Measurements from ENCODE around the gene UCK1.

The UCK1 gene

DNA sequence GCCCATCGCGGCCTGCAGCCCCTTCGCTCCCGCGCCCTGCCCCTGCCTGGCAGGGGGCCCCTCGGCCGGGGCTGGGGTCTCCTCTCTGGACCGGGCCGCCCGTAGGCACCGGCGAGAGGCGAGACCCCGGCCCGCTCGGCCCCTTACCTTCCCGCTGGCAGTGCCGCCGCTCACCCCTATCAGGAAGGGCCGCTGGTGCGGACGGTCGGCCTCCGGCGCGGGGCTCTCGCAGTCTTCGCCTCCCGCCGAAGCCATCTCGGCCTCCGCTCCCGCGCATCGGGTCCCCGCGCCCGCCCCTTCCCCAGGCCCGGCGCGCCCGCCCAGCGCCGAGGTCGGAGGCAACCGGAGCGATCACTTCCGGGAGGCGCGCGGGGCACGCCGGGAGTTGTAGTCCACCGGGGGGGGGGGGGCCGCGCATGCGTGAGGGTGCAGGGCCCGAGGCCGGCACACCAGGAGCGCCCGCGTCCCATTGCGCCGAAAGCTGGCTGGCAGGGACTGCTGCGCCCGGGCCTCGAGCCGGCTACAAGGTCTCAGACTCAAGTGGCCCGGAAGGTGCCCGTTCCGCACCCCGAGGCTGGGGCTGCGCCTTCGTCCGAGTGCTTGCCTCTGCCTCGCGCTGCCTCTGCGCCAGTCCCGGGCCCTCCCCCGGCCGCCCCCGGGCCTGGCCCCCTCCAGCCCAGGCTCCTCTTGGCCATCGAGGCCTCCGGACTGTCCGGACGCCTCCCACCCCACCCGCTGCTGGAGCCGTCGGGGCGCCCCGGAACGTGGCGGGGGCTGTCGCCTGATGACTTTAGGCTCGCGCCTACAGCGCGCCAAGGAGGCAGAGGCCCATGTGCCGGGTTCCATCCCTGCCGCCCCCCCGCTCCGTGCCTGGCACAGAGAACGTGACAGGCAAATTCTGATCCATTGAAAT, at the start of gene UCK1:
UCK1 (minus strand) TSS at position 344 of the 913 bp plus-strand sequence; CDS start at position 255, 89 bp downstream.
- DNase-seq: peak; percentile 80

DNA sequence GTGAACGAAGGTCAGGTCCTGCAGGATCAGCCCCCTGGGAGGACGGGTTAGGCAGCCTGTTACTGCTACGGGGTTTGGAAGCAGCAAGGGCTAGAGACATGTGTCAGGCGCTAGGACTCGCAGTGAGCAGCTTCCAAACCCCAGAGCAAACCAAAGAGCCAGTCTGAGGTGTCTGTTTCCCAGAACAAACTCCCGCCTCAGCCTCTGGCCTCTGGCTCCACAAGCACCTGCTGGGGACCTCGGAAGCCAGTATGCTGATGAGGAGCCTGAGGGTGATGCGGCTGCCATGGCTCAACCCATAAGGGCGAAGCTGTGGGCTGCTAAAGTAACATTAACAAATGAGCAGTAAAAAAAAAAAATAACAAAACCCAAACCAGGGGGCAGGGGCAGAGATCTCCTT, 49.3 kb upstream of the UCK1 start:
- DNase-seq: no peak

DNA sequence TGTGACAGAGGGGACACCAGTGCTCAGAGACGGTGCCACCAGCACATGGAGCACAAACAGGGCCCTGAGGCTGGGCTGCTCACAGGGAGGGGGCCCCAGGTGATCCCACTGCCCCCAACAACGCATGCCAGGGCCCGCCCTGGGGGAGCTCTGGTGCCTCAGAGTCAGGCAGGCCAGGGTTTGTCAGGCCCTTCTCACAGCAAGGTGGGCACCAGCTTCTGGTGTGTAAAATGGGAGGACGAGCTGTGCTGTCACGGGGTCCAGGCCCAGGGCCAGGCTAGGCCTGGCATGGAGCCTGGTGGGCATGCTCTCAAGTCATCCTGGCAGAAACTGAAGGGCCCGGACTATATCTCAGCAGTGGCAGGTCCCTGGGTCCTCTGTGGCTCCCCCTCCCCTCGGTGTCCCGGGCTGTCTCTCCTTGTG, 48.7 kb upstream of the UCK1 start:
- DNase-seq: no peak

- DNase-seq: peak; percentile 49
These were observed 47.9 kb upstream of the UCK1 start for GRCh38 chr9:131578731-131579504.

DNA sequence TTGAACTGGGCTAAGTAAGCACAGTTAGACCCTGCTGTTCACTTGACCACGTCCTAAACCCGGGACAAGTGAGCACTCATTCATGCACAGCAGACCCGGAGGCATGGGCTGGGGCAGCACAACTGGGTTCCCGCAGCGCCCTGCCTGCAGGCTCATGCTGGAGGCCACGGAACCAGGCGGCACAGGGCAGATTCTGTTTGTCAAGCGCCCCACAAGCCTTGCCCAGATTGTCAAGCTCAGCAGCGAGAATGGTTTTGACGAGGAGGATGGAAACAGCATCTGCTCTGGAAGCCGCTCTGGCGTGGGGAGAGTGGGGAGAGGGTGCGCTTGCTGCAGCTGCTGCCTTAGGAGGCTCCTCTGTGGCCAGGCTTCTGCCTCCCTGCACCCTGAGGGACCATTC, 47.0 kb upstream of the UCK1 start:
- DNase-seq: no peak

DNA sequence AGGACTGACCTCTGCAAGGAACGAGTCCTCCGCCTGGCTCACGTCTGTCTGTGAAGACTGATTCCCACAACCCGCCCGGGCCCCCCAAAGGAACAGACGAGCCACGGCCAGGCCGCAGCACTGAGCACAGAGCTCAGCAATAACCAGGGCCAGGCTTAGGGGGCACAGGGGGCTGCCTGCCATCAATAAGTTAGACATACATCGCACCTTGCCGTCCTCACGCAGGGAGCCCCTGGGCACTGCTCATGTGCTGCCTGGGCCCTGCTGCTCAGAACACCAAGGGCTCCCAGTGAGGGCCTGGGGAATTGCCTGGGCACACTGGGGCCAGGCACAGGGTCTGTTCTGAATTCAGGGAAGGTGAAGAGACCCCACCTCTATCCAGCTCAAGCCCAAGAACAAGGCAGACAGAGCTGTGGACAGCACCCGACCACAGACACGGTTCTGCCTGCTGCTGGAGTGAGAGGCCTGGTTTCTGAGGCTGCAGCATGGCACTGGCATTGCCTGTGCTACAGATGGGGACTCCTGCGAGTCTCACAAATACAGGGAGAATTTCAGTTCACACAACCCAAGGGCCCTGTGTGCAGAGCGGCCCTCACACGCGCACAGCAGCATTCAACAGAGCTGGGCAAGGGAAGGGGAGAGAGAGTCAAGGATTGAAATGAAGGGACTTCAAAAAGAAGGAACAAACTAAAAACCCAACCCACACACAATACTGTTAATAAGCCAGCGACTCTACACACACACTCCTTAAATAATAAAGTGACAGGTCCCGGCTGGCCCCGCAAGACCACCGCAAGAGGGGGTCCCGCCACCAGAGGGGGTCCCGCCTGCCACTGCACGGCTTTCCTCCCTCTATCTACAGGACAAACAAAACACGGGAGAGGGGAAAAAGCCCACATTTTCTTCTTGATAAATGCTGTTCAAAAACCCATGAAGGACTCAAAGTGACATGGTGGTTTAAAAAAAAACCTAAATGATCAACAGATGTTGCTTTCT, 46.2 kb upstream of the UCK1 start:
- DNase-seq: no peak

- no peak for DNase-seq
These were observed 45.1 kb upstream of the UCK1 start for GRCh38 chr9:131575946-131576853.

GRCh38 chr9:131574730-131575640, 43.9 kb upstream of the UCK1 start:
- DNase-seq: no peak

DNA sequence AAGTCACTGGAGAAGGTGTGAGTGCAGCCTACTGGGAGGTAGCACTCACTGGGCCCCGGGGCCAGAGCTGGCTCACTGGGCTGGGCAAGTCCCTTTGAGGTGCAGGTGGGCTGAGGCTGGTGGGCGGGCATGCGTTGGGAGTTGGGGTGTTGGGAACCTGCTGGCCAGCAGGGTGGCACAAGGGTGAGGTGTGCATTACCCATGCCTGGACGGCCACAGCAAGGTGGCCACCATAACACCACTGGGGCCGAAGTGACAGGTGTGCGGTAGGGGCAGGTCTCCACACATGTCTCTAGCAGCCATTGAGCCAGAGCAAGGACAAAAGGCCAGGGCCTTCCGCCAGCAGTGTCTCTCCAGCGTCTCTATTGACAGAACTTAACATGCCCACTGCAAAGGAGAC, 36.8 kb upstream of the UCK1 start:
- DNase-seq: no peak

DNA sequence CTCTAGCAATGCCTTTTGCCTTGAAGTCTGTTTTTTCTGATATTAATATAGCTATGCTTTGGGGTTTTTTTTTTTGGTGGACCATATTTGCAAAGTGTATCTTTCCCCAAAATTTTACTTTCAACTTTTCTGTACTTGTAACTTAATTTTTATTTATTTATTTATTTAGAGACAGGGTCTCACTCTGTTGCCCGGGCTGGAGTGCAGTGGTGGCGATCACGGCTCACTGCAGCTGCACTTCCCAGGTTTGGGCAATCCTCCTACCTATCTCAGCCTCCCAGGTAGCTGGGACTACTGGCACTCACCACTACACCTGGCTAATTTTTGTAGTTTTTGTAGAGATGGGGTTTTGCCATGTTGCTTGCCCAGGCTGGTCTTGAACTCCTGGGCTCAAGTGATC, 35.1 kb upstream of the UCK1 start:
- no peak for DNase-seq

- DNase-seq: no peak
These were observed 34.3 kb upstream of the UCK1 start for GRCh38 chr9:131565369-131565768.

GRCh38 chr9:131562032-131562959, 31.2 kb upstream of the UCK1 start:
- no peak for DNase-seq

- DNase-seq: no peak
These were observed 28.4 kb upstream of the UCK1 start for GRCh38 chr9:131559421-131560000.

DNA sequence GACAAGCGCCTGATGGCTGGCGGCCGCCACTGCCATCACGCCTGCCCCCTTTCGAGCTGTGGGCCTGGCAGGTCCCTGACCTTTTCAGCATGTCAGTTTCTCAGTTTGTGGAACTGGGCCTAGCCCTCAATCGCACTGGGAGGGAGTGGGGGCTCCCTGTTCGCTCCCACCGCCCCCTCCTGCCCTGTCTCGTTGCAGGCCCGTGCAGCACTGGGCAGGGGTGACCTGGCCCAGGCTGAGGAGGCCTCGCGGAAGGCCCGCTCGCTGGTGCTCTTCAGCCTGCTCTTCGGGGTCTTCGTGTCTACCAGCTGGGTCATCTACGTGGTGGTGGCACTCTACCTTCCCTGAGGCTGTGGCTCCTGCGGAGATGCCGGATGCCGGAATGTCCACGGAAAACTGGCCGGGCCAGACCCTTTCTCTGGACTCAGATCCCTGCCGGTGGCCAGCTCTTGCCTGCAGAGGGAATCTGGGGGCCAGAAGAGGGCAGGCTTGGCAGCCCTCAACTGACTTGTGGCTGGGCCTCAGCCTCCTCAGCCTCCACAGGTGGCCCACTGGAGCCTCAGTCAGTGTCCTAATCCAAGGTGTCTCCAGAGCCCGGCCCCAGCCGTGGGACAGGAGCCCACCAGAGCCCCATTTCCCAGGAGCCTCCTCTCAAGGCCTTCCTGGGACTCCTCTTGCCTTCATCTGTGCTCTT, 26.9 kb upstream of the UCK1 start:
- DNase-seq: no peak

DNA sequence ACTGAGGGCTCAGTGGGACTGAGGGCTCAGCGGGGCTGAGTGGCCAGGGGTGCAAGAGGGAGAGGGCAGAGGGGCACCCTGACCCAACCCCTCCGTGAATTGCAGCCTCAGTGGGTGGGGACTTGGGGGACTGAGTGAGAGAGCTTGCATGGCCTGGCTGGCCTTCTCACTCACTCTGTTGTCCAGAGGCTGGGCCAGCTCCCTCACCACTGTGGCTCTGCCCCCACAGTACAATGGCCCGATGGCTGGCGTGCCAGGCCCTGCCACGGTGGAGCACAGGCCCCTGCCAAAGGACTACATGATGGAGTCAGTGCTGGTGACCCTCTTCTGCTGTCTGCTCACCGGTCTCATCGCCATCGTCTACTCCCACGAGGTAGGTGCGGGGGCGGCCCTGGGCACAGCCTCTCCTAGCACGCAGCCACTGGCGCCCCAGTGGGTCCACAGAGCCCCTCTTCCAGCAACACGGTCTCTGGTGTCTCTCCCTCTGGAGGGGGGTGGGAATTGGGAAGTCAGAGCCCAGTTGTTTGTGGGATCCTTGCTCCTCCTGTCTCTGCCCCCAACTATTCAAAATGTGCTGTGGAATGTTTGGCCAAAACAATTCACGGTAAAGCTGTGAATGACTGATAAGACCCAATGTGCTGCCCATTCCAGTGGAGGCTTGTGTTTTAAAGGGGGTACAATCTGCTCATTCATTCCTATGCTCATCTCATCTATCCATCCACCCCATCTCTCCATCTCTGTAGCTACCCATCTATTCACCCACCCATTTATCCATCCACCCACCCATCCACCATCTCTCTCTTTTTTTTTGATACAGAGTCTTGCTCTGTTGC, 25.0 kb upstream of the UCK1 start:
- no peak for DNase-seq

DNA sequence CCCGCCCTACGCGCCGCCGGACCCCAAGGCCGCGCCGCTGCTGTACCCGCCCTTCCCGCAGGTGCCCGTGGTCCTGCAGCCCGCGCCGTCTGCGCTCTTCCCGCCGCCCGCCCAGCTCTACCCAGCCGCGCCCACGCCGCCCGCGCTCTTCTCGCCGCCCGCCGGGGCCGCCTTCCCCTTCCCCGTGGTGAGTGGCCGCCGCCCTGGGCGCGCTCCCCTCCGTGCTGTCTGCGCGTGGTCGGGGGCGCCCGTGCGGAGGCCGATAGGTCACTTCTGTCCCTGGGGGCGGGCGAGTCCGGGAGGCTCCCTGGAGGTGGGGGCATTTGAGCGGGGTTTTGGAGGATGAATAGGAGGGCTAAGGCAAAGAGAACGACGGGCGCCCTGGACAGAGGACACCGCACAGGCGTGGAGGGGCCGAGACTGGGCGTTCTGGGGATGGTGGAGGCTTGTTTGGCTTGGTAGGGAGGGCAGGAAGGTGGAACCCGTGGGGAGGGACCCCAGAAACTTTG, 23.8 kb upstream of the UCK1 start:
- no peak for DNase-seq

Data from stimulated activated CD8-positive, alpha-beta memory T cell treated with anti-CD3 and anti-CD28 coated beads, Interleukin-4, amount 100 ng/mL, for 48 hours (primary cell).